KOPT-K1 (cell line): ENCODE results near the gene CASS4.
"Not testable (repeated sequence)": the region's sequence is repeated elsewhere in the genome, so short reads cannot be mapped to it uniquely, and the experiment has no call there.

Experiments used
- H3K27ac ChIP-seq: fragments of 200-600 bp; sonication (generic); 2 replicates; pipeline ENCODE4 v1.5.1; 2016; ENCODE audit warnings: antibody characterized with exemption, mild to moderate bottlenecking, low read depth, low read length; ENCODE audit not compliant: poor library complexity, severe bottlenecking
- H3K36me3 ChIP-seq: fragments of 200-600 bp; sonication (generic); 2 replicates; pipeline ENCODE4 v1.5.1; 2017; ENCODE audit warnings: antibody characterized with exemption, mild to moderate bottlenecking, low read length, moderate library complexity; ENCODE audit not compliant: insufficient read depth
- H3K9me3 ChIP-seq: fragments of 200-600 bp; sonication (generic); 2 replicates; pipeline ENCODE4 v1.5.1; 2017; ENCODE audit warnings: antibody characterized with exemption, low read length, mild to moderate bottlenecking; ENCODE audit not compliant: insufficient read depth, poor library complexity, severe bottlenecking

The CASS4 gene

GRCh38 chr20:56386219-56386618, 25.8 kb upstream of the CASS4 start:
- no peak overlapping the region for H3K27ac ChIP-seq
- H3K36me3 ChIP-seq, result peaks cover 94% of the 10 kb centered on the region
- no peaks in the 10 kb centered on the region for H3K9me3 ChIP-seq

GRCh38 chr20:56388882-56389281, 23.2 kb upstream of the CASS4 start:
- no peaks in the 10 kb centered on the region for H3K9me3 ChIP-seq
- peaks cover 68% of the 10 kb centered on the region for H3K36me3 ChIP-seq
- no peak overlapping the region for H3K27ac ChIP-seq

- no peaks in the 10 kb centered on the region for H3K9me3 ChIP-seq
- H3K36me3 ChIP-seq, result peaks cover 62% of the 10 kb centered on the region
- H3K27ac ChIP-seq, result no peak overlapping the region
Measured at GRCh38 chr20:56389807-56390206, 22.3 kb upstream of the CASS4 start.

- peak overlapping the region; percentile 90 for H3K27ac ChIP-seq
- peaks cover 62% of the 10 kb centered on the region for H3K36me3 ChIP-seq
- H3K9me3 ChIP-seq, result not testable (repeated sequence)
Measured at GRCh38 chr20:56390396-56390795, 21.7 kb upstream of the CASS4 start.

- H3K36me3 ChIP-seq, result peaks cover 62% of the 10 kb centered on the region
- H3K27ac ChIP-seq, result peak overlapping the region; percentile 90
- no peaks in the 10 kb centered on the region for H3K9me3 ChIP-seq
Measured at GRCh38 chr20:56391037-56391436, 21.0 kb upstream of the CASS4 start.

- H3K27ac ChIP-seq, result peak overlapping the region; percentile 90
- H3K9me3 ChIP-seq, result no peaks in the 10 kb centered on the region
- peaks cover 62% of the 10 kb centered on the region for H3K36me3 ChIP-seq
Measured at GRCh38 chr20:56391596-56392131, 20.4 kb upstream of the CASS4 start.

- no peaks in the 10 kb centered on the region for H3K9me3 ChIP-seq
- H3K27ac ChIP-seq, result peak within 1 kb of the TSS; percentile 90
- H3K36me3 ChIP-seq, result peaks cover 62% of the 10 kb centered on the region
Measured at GRCh38 chr20:56392132-56392880, 19.8 kb upstream of the CASS4 start, which contains the start of the genes AURKA and CSTF1. AURKA (minus strand) TSS chr20:56392215; CDS start chr20:56388197, 4,018 bp downstream. CSTF1 (plus strand) TSS chr20:56392645; CDS start chr20:56395553, 2,908 bp downstream.

- Histone ChIP-seq H3K36me3 (peaks cover 62% of the 10 kb centered on the region), H3K27ac (peak overlapping the region; percentile 90)
Measured at GRCh38 chr20:56392881-56393482, 19.1 kb upstream of the CASS4 start.

GRCh38 chr20:56393653-56394052, 18.4 kb upstream of the CASS4 start:
- Histone ChIP-seq H3K36me3 (peaks cover 62% of the 10 kb centered on the region), H3K9me3 (no peaks in the 10 kb centered on the region), H3K27ac (peak overlapping the region; percentile 90)

More at GRCh38 chr20:56392881-56393482, 19.1 kb upstream of the CASS4 start:
- no peaks in the 10 kb centered on the region for H3K9me3 ChIP-seq

- Histone ChIP-seq H3K9me3 (no peaks in the 10 kb centered on the region), H3K27ac (no peak overlapping the region), H3K36me3 (peaks cover 62% of the 10 kb centered on the region)
Measured at GRCh38 chr20:56395166-56395565, 16.9 kb upstream of the CASS4 start.

- H3K27ac ChIP-seq, result no peak overlapping the region
- no peaks in the 10 kb centered on the region for H3K9me3 ChIP-seq
- H3K36me3 ChIP-seq, result peaks cover 100% of the 10 kb centered on the region
Measured at GRCh38 chr20:56400001-56400640, 11.9 kb upstream of the CASS4 start.

GRCh38 chr20:56403465-56403864, 8.6 kb upstream of the CASS4 start:
- Histone ChIP-seq H3K27ac (no peak overlapping the region), H3K36me3 (peaks cover 100% of the 10 kb centered on the region), H3K9me3 (no peaks in the 10 kb centered on the region)

- H3K36me3 ChIP-seq, result peaks cover 100% of the 10 kb centered on the region
- H3K9me3 ChIP-seq, H3K27ac ChIP-seq: not testable (repeated sequence)
Measured at GRCh38 chr20:56405356-56405755, 6.7 kb upstream of the CASS4 start.

GRCh38 chr20:56406910-56407309, 5.2 kb upstream of the CASS4 start:
- Histone ChIP-seq H3K36me3 (peaks cover 84% of the 10 kb centered on the region), H3K9me3 (no peaks in the 10 kb centered on the region), H3K27ac (no peak overlapping the region)

GRCh38 chr20:56409521-56409920, 2.5 kb upstream of the CASS4 start:
- Histone ChIP-seq H3K9me3 (no peaks in the 10 kb centered on the region), H3K36me3 (peaks cover 58% of the 10 kb centered on the region), H3K27ac (no peak overlapping the region)
